ENCODE results near the gene FRY.

The FRY gene

GRCh38 chr13:32134241-32135055 lies 102.9 kb downstream of the FRY start:
- no peak for DNase-seq (ENCODE audit: low spot score)

GRCh38 chr13:32135056-32135390 lies 103.4 kb downstream of the FRY start:
- DNase-seq (ENCODE audit: low spot score) = no peak

GRCh38 chr13:32135655-32136054 lies 104.1 kb downstream of the FRY start:
- no peak for DNase-seq (ENCODE audit: low spot score)

- no peak for DNase-seq (ENCODE audit: low spot score)
Observed at GRCh38 chr13:32136061-32136460, 104.5 kb downstream of the FRY start.

GRCh38 chr13:32136716-32137115 lies 105.1 kb downstream of the FRY start:
- no peak for DNase-seq (ENCODE audit: low spot score)

- DNase-seq (ENCODE audit: low spot score) = no peak
Observed at GRCh38 chr13:32139251-32139650, 107.7 kb downstream of the FRY start.

- no peak for DNase-seq (ENCODE audit: low spot score)
Observed at GRCh38 chr13:32140109-32140508, 108.5 kb downstream of the FRY start.

GRCh38 chr13:32141462-32141861 lies 109.9 kb downstream of the FRY start:
- no peak for DNase-seq (ENCODE audit: low spot score)

- no peak for DNase-seq (ENCODE audit: low spot score)
Observed at GRCh38 chr13:32142115-32142514, 110.5 kb downstream of the FRY start.

GRCh38 chr13:32142956-32143375 lies 111.4 kb downstream of the FRY start:
- peak; percentile 22 for DNase-seq (ENCODE audit: low spot score)

- no peak for DNase-seq (ENCODE audit: low spot score)
Observed at GRCh38 chr13:32147193-32147592, 115.6 kb downstream of the FRY start.

- DNase-seq (ENCODE audit: low spot score) = no peak
Observed at GRCh38 chr13:32147976-32148375, 116.4 kb downstream of the FRY start.

- DNase-seq (ENCODE audit: low spot score) = no peak
Observed at GRCh38 chr13:32150239-32150638, 118.7 kb downstream of the FRY start.

- no peak for DNase-seq (ENCODE audit: low spot score)
Observed at GRCh38 chr13:32150794-32151193, 119.2 kb downstream of the FRY start.

GRCh38 chr13:32151240-32151639 lies 119.7 kb downstream of the FRY start:
- DNase-seq (ENCODE audit: low spot score) = no peak

GRCh38 chr13:32153056-32153455 lies 121.5 kb downstream of the FRY start:
- peak; percentile 13 for DNase-seq (ENCODE audit: low spot score)

- no peak for DNase-seq (ENCODE audit: low spot score)
Observed at GRCh38 chr13:32159137-32159869, 127.7 kb downstream of the FRY start.

- DNase-seq (ENCODE audit: low spot score) = no peak
Observed at GRCh38 chr13:32162395-32163005, 130.9 kb downstream of the FRY start.

GRCh38 chr13:32164622-32165268 lies 133.2 kb downstream of the FRY start:
- peak; percentile 80 for DNase-seq (ENCODE audit: low spot score)

- DNase-seq (ENCODE audit: low spot score) = no peak
Observed at GRCh38 chr13:32165796-32166195, 134.2 kb downstream of the FRY start.

- no peak for DNase-seq (ENCODE audit: low spot score)
Observed at GRCh38 chr13:32168131-32168530, 136.6 kb downstream of the FRY start.

GRCh38 chr13:32170841-32171240 lies 139.3 kb downstream of the FRY start:
- no peak for DNase-seq (ENCODE audit: low spot score)

GRCh38 chr13:32173881-32174280 lies 142.3 kb downstream of the FRY start:
- no peak for DNase-seq (ENCODE audit: low spot score)

Measured in kidney capillary endothelial cell (primary cell).